Body of pancreas (tissue), 4 donors: ENCODE data around the gene KRT72.

Experiments used
- POLR2A ChIP-seq, 3 donors: fragments of 450-650 bp; IDR thresholded peaks; one replicate each; pipeline ENCODE4 v1.6.1; 2016; ENCODE audit warnings: antibody characterized with exemption in 3 of 3, mild to moderate bottlenecking in 2 of 3
- TF ChIP-seq, protein P1 (sequence below), 7 experiments: fragments of 450-650 bp in 4 of 7; fragments of 200-600 bp in 3 of 7; sonication (generic) in 3 of 7; IDR thresholded peaks; one replicate each; pipeline ENCODE4 v1.5.1; 2016 to 2019; ENCODE audit warnings: antibody characterized with exemption in 7 of 7

DNA sequence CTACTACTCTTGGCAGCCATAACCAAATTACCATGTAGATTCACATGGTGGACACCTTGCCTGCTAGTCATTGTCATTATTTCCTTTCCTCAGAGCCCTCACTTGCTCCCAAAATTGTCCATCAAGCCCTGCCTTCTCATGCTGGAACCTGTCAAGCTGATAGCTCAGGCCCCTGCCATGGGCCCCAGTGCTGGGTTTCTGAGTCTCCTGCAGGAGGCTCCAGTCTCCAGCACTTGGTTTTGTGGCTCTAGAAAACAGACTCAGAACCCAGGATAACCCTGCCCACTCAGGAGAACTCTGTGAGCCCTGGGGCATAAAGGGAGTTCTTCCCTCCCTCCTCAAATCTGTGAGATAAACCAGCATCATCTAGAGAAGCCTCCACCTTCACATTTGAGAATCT lies 59.1 kb downstream of the KRT72 start:
- TF ChIP-seq, protein P1, sequence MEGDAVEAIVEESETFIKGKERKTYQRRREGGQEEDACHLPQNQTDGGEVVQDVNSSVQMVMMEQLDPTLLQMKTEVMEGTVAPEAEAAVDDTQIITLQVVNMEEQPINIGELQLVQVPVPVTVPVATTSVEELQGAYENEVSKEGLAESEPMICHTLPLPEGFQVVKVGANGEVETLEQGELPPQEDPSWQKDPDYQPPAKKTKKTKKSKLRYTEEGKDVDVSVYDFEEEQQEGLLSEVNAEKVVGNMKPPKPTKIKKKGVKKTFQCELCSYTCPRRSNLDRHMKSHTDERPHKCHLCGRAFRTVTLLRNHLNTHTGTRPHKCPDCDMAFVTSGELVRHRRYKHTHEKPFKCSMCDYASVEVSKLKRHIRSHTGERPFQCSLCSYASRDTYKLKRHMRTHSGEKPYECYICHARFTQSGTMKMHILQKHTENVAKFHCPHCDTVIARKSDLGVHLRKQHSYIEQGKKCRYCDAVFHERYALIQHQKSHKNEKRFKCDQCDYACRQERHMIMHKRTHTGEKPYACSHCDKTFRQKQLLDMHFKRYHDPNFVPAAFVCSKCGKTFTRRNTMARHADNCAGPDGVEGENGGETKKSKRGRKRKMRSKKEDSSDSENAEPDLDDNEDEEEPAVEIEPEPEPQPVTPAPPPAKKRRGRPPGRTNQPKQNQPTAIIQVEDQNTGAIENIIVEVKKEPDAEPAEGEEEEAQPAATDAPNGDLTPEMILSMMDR (IDR thresholded peaks at IDR 0.05), result no peak
- TF ChIP-seq POLR2A (IDR thresholded peaks at IDR 0.05), result no peak
